ENCODE data around the gene MLLT6. TPM values are rescaled to one million over a fixed set of nuclear protein-coding genes. Genes with fewer than 3 reads are reported as not detected.

The MLLT6 gene
- total and polyA plus RNA-seq, 2 of the 13 experiments (the other 11 are each of a cell fraction or from before 2014, with no cell fraction given): 50.7 to 69.5 TPM

DNA sequence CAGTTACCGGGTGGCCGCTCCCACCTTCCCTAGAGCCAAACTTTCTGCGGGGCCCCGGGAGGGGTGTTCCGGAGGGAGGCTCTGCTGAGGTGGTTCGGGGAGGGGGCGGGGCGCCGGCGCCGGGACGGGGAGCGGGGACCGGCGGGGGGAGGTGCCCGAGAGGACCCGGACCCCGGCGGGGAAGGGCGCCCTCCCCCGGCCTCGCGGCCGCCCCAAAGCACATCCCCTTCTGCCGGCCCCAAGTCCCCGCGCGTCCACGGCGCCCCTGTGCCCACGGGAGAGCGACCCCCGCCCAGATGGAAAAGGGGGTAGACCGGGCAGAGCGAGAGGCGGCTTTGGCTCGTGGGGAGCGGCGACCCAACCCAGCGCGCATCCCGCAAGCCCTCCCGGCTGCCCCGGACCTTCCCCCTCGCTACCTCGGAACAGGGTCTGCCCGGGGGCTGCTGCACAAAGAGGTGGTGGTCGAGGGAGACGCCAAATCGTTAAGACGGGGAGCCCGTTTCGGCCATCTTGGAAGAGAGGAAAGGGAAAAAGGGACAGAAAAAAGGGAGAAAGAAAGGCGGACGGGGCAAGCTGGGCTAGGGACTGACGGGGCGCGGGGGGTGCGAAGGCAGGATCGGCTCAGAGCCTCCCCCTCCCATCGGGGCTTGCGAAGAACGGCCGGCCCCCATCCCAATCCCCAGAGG lies 42.5 kb downstream of the MLLT6 start (continued):
- TF ChIP-seq, protein P1, sequence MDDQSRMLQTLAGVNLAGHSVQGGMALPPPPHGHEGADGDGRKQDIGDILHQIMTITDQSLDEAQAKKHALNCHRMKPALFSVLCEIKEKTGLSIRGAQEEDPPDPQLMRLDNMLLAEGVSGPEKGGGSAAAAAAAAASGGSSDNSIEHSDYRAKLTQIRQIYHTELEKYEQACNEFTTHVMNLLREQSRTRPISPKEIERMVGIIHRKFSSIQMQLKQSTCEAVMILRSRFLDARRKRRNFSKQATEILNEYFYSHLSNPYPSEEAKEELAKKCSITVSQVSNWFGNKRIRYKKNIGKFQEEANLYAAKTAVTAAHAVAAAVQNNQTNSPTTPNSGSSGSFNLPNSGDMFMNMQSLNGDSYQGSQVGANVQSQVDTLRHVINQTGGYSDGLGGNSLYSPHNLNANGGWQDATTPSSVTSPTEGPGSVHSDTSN (CRISPR knock-in tag; IDR thresholded peaks at IDR 0.05; ENCODE audit: borderline replicate concordance): no peak
- no peak for TF ChIP-seq ATF3 (CRISPR knock-in tag; IDR thresholded peaks at IDR 0.05)
- no peak for TF ChIP-seq IKZF5 (CRISPR knock-in tag; IDR thresholded peaks at IDR 0.05)
- TF ChIP-seq THAP8 (CRISPR knock-in tag; IDR thresholded peaks at IDR 0.05; ENCODE audit: borderline replicate concordance): no peak
- no peak for TF ChIP-seq NFRKB (IDR thresholded peaks at IDR 0.05)
- TF ChIP-seq, protein P2, sequence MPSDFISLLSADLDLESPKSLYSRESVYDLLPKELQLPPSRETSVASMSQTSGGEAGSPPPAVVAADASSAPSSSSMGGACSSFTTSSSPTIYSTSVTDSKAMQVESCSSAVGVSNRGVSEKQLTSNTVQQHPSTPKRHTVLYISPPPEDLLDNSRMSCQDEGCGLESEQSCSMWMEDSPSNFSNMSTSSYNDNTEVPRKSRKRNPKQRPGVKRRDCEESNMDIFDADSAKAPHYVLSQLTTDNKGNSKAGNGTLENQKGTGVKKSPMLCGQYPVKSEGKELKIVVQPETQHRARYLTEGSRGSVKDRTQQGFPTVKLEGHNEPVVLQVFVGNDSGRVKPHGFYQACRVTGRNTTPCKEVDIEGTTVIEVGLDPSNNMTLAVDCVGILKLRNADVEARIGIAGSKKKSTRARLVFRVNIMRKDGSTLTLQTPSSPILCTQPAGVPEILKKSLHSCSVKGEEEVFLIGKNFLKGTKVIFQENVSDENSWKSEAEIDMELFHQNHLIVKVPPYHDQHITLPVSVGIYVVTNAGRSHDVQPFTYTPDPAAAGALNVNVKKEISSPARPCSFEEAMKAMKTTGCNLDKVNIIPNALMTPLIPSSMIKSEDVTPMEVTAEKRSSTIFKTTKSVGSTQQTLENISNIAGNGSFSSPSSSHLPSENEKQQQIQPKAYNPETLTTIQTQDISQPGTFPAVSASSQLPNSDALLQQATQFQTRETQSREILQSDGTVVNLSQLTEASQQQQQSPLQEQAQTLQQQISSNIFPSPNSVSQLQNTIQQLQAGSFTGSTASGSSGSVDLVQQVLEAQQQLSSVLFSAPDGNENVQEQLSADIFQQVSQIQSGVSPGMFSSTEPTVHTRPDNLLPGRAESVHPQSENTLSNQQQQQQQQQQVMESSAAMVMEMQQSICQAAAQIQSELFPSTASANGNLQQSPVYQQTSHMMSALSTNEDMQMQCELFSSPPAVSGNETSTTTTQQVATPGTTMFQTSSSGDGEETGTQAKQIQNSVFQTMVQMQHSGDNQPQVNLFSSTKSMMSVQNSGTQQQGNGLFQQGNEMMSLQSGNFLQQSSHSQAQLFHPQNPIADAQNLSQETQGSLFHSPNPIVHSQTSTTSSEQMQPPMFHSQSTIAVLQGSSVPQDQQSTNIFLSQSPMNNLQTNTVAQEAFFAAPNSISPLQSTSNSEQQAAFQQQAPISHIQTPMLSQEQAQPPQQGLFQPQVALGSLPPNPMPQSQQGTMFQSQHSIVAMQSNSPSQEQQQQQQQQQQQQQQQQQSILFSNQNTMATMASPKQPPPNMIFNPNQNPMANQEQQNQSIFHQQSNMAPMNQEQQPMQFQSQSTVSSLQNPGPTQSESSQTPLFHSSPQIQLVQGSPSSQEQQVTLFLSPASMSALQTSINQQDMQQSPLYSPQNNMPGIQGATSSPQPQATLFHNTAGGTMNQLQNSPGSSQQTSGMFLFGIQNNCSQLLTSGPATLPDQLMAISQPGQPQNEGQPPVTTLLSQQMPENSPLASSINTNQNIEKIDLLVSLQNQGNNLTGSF (CRISPR knock-in tag; IDR thresholded peaks at IDR 0.05): no peak
- no peak for TF ChIP-seq MTF2 (CRISPR knock-in tag; IDR thresholded peaks at IDR 0.05; ENCODE audit: borderline replicate concordance)
- TF ChIP-seq ZZZ3 (CRISPR knock-in tag; IDR thresholded peaks at IDR 0.05; ENCODE audit: borderline replicate concordance): no peak
- no peak for TF ChIP-seq ZNF329 (CRISPR knock-in tag; IDR thresholded peaks at IDR 0.05; ENCODE audit: low read depth)
- TF ChIP-seq ZNF816 (CRISPR knock-in tag; IDR thresholded peaks at IDR 0.05; ENCODE audit: borderline replicate concordance): no peak
- TF ChIP-seq SNRNP70 (IDR thresholded peaks at IDR 0.05; ENCODE audit: low read depth, low read length): no peak
- TF ChIP-seq PRDM4 (CRISPR knock-in tag; IDR thresholded peaks at IDR 0.05; ENCODE audit: borderline replicate concordance): no peak
- TF ChIP-seq GPBP1L1 (CRISPR knock-in tag; IDR thresholded peaks at IDR 0.05): no peak
- TF ChIP-seq SATB2 (CRISPR knock-in tag; IDR thresholded peaks at IDR 0.05): no peak
- no peak for TF ChIP-seq ZNF569 (CRISPR knock-in tag; IDR thresholded peaks at IDR 0.05; ENCODE audit: borderline replicate concordance)
- no peak for TF ChIP-seq ZNF761 (CRISPR knock-in tag; conservative IDR thresholded peaks at IDR 0.05)

All from HepG2 (cell line).